SJSA1 (cell line): ENCODE measurements around the gene ZP3. TPM values are rescaled to one million over a fixed set of nuclear protein-coding genes. Genes with fewer than 3 reads are reported as not detected.

Experiments
- total RNA-seq: library from RNA; depleted of rRNA; stranded (reverse); fragments of >200 nt; shearing (Covaris generic); gene quantifications from 2 replicates; pipeline ENCODE4 v1.2.3, GENCODE V29; 2014; rRNA removed

The ZP3 gene
- total RNA-seq, 1 experiment from 2014 or later: 0.58 TPM

Other genes starting within 250 kb of the ZP3 start
- 0.24 TPM in 1 of 2 replicates, not detected in the other for gene SRRM3, start 223.1 kb upstream of the ZP3 start, total RNA-seq
- 119 and 221 TPM in 2 replicates for gene HSPB1, start 122.3 kb upstream of the ZP3 start, total RNA-seq
- gene YWHAG, start 66.0 kb upstream of the ZP3 start, total RNA-seq: 67.0 and 76.1 TPM in 2 replicates
- gene SSC4D, start 15.3 kb upstream of the ZP3 start, total RNA-seq: 0.34 TPM in 1 of 2 replicates, not detected in the other
- 8.2 and 17.5 TPM in 2 replicates for gene DTX2, start 36.8 kb downstream of the ZP3 start, total RNA-seq
- gene UPK3B, start 85.6 kb downstream of the ZP3 start, total RNA-seq: 0.11 TPM in 1 of 2 replicates, not detected in the other
- not detected in 2 replicates for gene SPDYE16, start 118.3 kb downstream of the ZP3 start, total RNA-seq
- gene POMZP3, start 202.3 kb downstream of the ZP3 start, total RNA-seq: 8.5 and 9.1 TPM in 2 replicates